Loucy (cell line): ENCODE data around the gene GRWD1.

ENCODE experiments used
- CTCF ChIP-seq: fragments of 200-600 bp; sonication (generic); conservative IDR thresholded peaks from 2 replicates; pipeline ENCODE4 v1.5.1; 2014; ENCODE audit warnings: mild to moderate bottlenecking, antibody characterized with exemption, low read length
- EZH2phosphoT487 ChIP-seq: fragments of 200-600 bp; IDR thresholded peaks from 2 replicates; pipeline ENCODE4 v1.6.1; 2018; ENCODE audit warnings: antibody characterized with exemption, mild to moderate bottlenecking, moderate library complexity, borderline replicate concordance

- TF ChIP-seq EZH2phosphoT487 (no peak), CTCF (no peak)
These were observed 26.4 kb upstream of the GRWD1 start for GRCh38 chr19:48419158-48419920.
